ENCODE data around the gene DOCK2. TPM values are rescaled to one million over a fixed set of nuclear protein-coding genes. Genes with fewer than 3 reads are reported as not detected.

Gene DOCK2
- total RNA-seq, 4 donors from 2014 or later: 2.3 to 11.2 (median 3.2) TPM

- Histone ChIP-seq H3K9me3 (no peaks in the 10 kb centered on the region), H3K4me1 (no peaks in the 10 kb centered on the region), H3K27ac (no peak overlapping the region), H3K27me3 (no peaks in the 10 kb centered on the region), H3K4me3 (no peak overlapping the region), H3K36me3 (no peaks in the 10 kb centered on the region)
- no peak for DNase-seq (ENCODE audit: low spot score in 2 of 2)
- TF ChIP-seq POLR2AphosphoS5 (IDR thresholded peaks at IDR 0.05) (no peak), CTCF (IDR thresholded peaks at IDR 0.05) (no peak), EP300 (IDR thresholded peaks at IDR 0.05) (no peak), POLR2A (IDR thresholded peaks at IDR 0.05) (no peak)
- 44% methylated on average over 2 of the region's 2 CpGs for WGBS
Measured at GRCh38 chr5:170028124-170028523, 391.0 kb downstream of the DOCK2 start.

- H3K27ac ChIP-seq: no peak overlapping the region
- no peaks in the 10 kb centered on the region for H3K36me3 ChIP-seq
- DNase-seq (ENCODE audit: low spot score in 2 of 2): no peak
- no peak overlapping the region for H3K4me3 ChIP-seq
- H3K4me1 ChIP-seq: no peaks in the 10 kb centered on the region
- TF ChIP-seq EP300 (IDR thresholded peaks at IDR 0.05): no peak
- TF ChIP-seq POLR2AphosphoS5 (IDR thresholded peaks at IDR 0.05): no peak
- WGBS: 82% methylated on average over 10 of the region's 10 CpGs
- no peaks in the 10 kb centered on the region for H3K27me3 ChIP-seq
- no peaks in the 10 kb centered on the region for H3K9me3 ChIP-seq
Measured at GRCh38 chr5:170034231-170034630, 397.2 kb downstream of the DOCK2 start.

- WGBS: 88% methylated on average over 7 of the region's 7 CpGs
- no peak overlapping the region for H3K4me3 ChIP-seq
Measured at GRCh38 chr5:170038241-170038640, 401.2 kb downstream of the DOCK2 start.

GRCh38 chr5:170039830-170040229, 402.8 kb downstream of the DOCK2 start:
- no peak for TF ChIP-seq POLR2AphosphoS5 (IDR thresholded peaks at IDR 0.05)
- no peak for TF ChIP-seq EP300 (IDR thresholded peaks at IDR 0.05)
- TF ChIP-seq CTCF (IDR thresholded peaks at IDR 0.05): no peak
- no peak for TF ChIP-seq POLR2A (IDR thresholded peaks at IDR 0.05)
- no peak for DNase-seq (ENCODE audit: low spot score in 2 of 2)
- Histone ChIP-seq H3K4me3 (no peak overlapping the region), H3K27me3 (no peaks in the 10 kb centered on the region), H3K9me3 (no peaks in the 10 kb centered on the region), H3K4me1 (no peaks in the 10 kb centered on the region), H3K27ac (no peak overlapping the region), H3K36me3 (peaks cover 4% of the 10 kb centered on the region)
- 89% methylated on average over 3 of the region's 3 CpGs for WGBS

More at GRCh38 chr5:170038241-170038640, 401.2 kb downstream of the DOCK2 start:
- Histone ChIP-seq H3K27ac (no peak overlapping the region), H3K9me3 (no peaks in the 10 kb centered on the region), H3K27me3 (no peaks in the 10 kb centered on the region), H3K4me1 (no peaks in the 10 kb centered on the region), H3K36me3 (peaks cover 4% of the 10 kb centered on the region)
- no peak for DNase-seq (ENCODE audit: low spot score in 2 of 2)
- TF ChIP-seq POLR2A (IDR thresholded peaks at IDR 0.05) (no peak), POLR2AphosphoS5 (IDR thresholded peaks at IDR 0.05) (no peak), CTCF (IDR thresholded peaks at IDR 0.05) (no peak), EP300 (IDR thresholded peaks at IDR 0.05) (no peak)

- TF ChIP-seq CTCF (IDR thresholded peaks at IDR 0.05) (no peak), EP300 (IDR thresholded peaks at IDR 0.05) (no peak)
- Histone ChIP-seq H3K9me3 (no peaks in the 10 kb centered on the region), H3K4me3 (no peak overlapping the region), H3K27ac (no peak overlapping the region), H3K4me1 (no peaks in the 10 kb centered on the region), H3K36me3 (peaks cover 7% of the 10 kb centered on the region), H3K27me3 (no peaks in the 10 kb centered on the region)
- no peak for DNase-seq (ENCODE audit: low spot score in 2 of 2)
- WGBS: 94% methylated on average over 2 of the region's 3 CpGs
Measured at GRCh38 chr5:170046241-170046640, 409.2 kb downstream of the DOCK2 start.

GRCh38 chr5:170049713-170050112, 412.6 kb downstream of the DOCK2 start:
- Histone ChIP-seq H3K4me1 (no peaks in the 10 kb centered on the region), H3K36me3 (peaks cover 3% of the 10 kb centered on the region), H3K27me3 (no peaks in the 10 kb centered on the region), H3K27ac (no peak overlapping the region), H3K4me3 (no peak overlapping the region), H3K9me3 (no peaks in the 10 kb centered on the region)
- 91% methylated on average over 3 of the region's 3 CpGs for WGBS
- no peak for DNase-seq (ENCODE audit: low spot score in 2 of 2)
- TF ChIP-seq EP300 (IDR thresholded peaks at IDR 0.05) (no peak), POLR2A (IDR thresholded peaks at IDR 0.05) (no peak), POLR2AphosphoS5 (IDR thresholded peaks at IDR 0.05) (no peak), CTCF (IDR thresholded peaks at IDR 0.05) (no peak)
